Prostate gland (tissue), 2 donors: ENCODE measurements around the gene LGMN. TPM values are rescaled to one million over a fixed set of nuclear protein-coding genes. Genes with fewer than 3 reads are reported as not detected.

Experiments used
- DNase-seq: peaks from one replicate; pipeline ENCODE4 v3.0.0-alpha.2; 2019; ENCODE audit warnings: low spot score
- H3K27ac ChIP-seq, 2 donors: fragments of 200-600 bp; sonication (generic); 2 replicates each; pipeline ENCODE4 v1.5.1; 2017 to 2019
- H3K27me3 ChIP-seq: fragments of 200-600 bp; sonication (generic); replicated peaks from 2 replicates; pipeline ENCODE4 v1.5.1; 2019; ENCODE audit not compliant: insufficient read depth
- H3K36me3 ChIP-seq, 2 donors: fragments of 200-600 bp; sonication (generic); 1 replicate in 1 of 2; 2 replicates in 1 of 2; pipeline versions ENCODE4 v1.5.1 to v1.8.1; 2017 to 2019
- H3K4me1 ChIP-seq: fragments of 200-600 bp; sonication (generic); replicated peaks from 2 replicates; pipeline ENCODE4 v1.5.1; 2019
- H3K4me3 ChIP-seq, 2 donors: fragments of 200-600 bp; sonication (generic); 2 replicates each; pipeline ENCODE4 v1.5.1; 2017 to 2019
- H3K9me3 ChIP-seq: fragments of 200-600 bp; sonication (generic); 2 replicates; pipeline ENCODE4 v1.5.1; 2017
- CTCF ChIP-seq, 4 experiments: fragments of 200-600 bp in 2 of 4; fragments of 450-650 bp in 2 of 4; sonication (generic) in 2 of 4; IDR thresholded peaks; 1 replicate in 3 of 4; 2 replicates in 1 of 4; pipeline ENCODE4 v1.5.1; 2016 to 2019; ENCODE audit warnings: antibody characterized with exemption in 4 of 4, mild to moderate bottlenecking in 2 of 4, moderate library complexity in 2 of 4
- POLR2A ChIP-seq: fragments of 450-650 bp; IDR thresholded peaks from one replicate; pipeline ENCODE4 v1.6.1; 2016; ENCODE audit warnings: antibody characterized with exemption, mild to moderate bottlenecking
- POLR2AphosphoS5 ChIP-seq: sonication (generic); formaldehyde crosslinking; IDR thresholded peaks from one replicate; pipeline ENCODE4 v1.6.1; 2017; ENCODE audit warnings: antibody characterized with exemption
- WGBS: methylation state at CpG from one replicate; pipeline ENCODE4 v1.1.5; 2018; 5-methylcytosine and 5-hydroxymethylcytosine counted together
- intact Hi-C: fragments of 100-400 bp; cut with DNase I; formaldehyde crosslinking; loops from one replicate; pipeline ENCODE4 v1.14.2; 2022
- total RNA-seq, 2 donors: library from RNA; depleted of rRNA; stranded (reverse); fragments of >200 nt; gene quantifications; one replicate each; pipeline ENCODE4 v1.1.0, GENCODE V29; 2016

The LGMN gene
- total RNA-seq, 2 donors from 2014 or later = 88.3 to 155 TPM

- Histone ChIP-seq H3K9me3 (no peaks in the 10 kb centered on the region), H3K27me3 (no peaks in the 10 kb centered on the region), H3K4me3 (no peak overlapping the region), H3K27ac (no peak overlapping the region), H3K36me3 (no peaks in the 10 kb centered on the region), H3K4me1 (no peaks in the 10 kb centered on the region)
- DNase-seq = no peak
- TF ChIP-seq POLR2A = no peak
- no peak for TF ChIP-seq POLR2AphosphoS5
- TF ChIP-seq CTCF (IDR thresholded peaks at IDR 0.05) = no peak
- WGBS = 91% methylated on average over 6 of the region's 6 CpGs
- intact Hi-C loops = no loop called here
Measured at GRCh38 chr14:92675421-92675820, 73.0 kb downstream of the LGMN start.

GRCh38 chr14:92673601-92674150 is 74.8 kb downstream of the LGMN start:
- WGBS = 62% methylated on average over 19 of the region's 19 CpGs
- Histone ChIP-seq H3K27ac (no peak overlapping the region), H3K36me3 (no peaks in the 10 kb centered on the region), H3K27me3 (no peaks in the 10 kb centered on the region), H3K4me1 (no peaks in the 10 kb centered on the region), H3K4me3 (no peak overlapping the region), H3K9me3 (no peaks in the 10 kb centered on the region)
- TF ChIP-seq CTCF (IDR thresholded peaks at IDR 0.05) (no peak), POLR2A (no peak), POLR2AphosphoS5 (no peak)
- intact Hi-C loops = no loop called here
- no peak for DNase-seq

GRCh38 chr14:92670643-92671366 is 77.6 kb downstream of the LGMN start:
- WGBS = 79% methylated on average over 9 of the region's 9 CpGs
- Histone ChIP-seq H3K9me3 (no peaks in the 10 kb centered on the region), H3K4me3 (no peak overlapping the region), H3K4me1 (no peaks in the 10 kb centered on the region), H3K27ac (no peak overlapping the region), H3K27me3 (no peaks in the 10 kb centered on the region), H3K36me3 (no peaks in the 10 kb centered on the region)
- no peak for DNase-seq
- intact Hi-C loops = no loop called here
- TF ChIP-seq POLR2A (no peak), POLR2AphosphoS5 (no peak), CTCF (IDR thresholded peaks at IDR 0.05) (no peak)

GRCh38 chr14:92670160-92670559 is 78.3 kb downstream of the LGMN start:
- Histone ChIP-seq H3K4me3 (no peak overlapping the region), H3K9me3 (no peaks in the 10 kb centered on the region), H3K4me1 (no peaks in the 10 kb centered on the region), H3K27ac (no peak overlapping the region), H3K36me3 (no peaks in the 10 kb centered on the region), H3K27me3 (no peaks in the 10 kb centered on the region)
- WGBS = 79% methylated on average over 4 of the region's 4 CpGs
- DNase-seq = no peak
- intact Hi-C loops = no loop called here
- TF ChIP-seq POLR2A (no peak), POLR2AphosphoS5 (no peak), CTCF (IDR thresholded peaks at IDR 0.05) (no peak)
